ENCODE results near the gene NOP9.

The NOP9 gene

GRCh38 chr14:24310646-24311604 lies 11.3 kb downstream of the NOP9 start, which contains the start of gene LTB4R:
Gene LTB4R (plus strand): TSS chr14:24311502. CDS start chr14:24315652, 4,150 bp downstream.
- DNase-seq: peak; percentile 72

GRCh38 chr14:24311837-24312615 lies 12.4 kb downstream of the NOP9 start:
- no peak for DNase-seq

GRCh38 chr14:24312736-24313507 lies 13.3 kb downstream of the NOP9 start:
- DNase-seq: peak; percentile 47

GRCh38 chr14:24313913-24314312 lies 14.3 kb downstream of the NOP9 start:
- no peak for DNase-seq

GRCh38 chr14:24314377-24315193 lies 14.9 kb downstream of the NOP9 start:
- DNase-seq: no peak

GRCh38 chr14:24315243-24315806 lies 15.7 kb downstream of the NOP9 start:
- DNase-seq: no peak

- DNase-seq: no peak
These were observed 16.4 kb downstream of the NOP9 start for GRCh38 chr14:24315807-24316596.

- DNase-seq: no peak
These were observed 16.9 kb downstream of the NOP9 start for GRCh38 chr14:24316597-24316950.

GRCh38 chr14:24317141-24317928 lies 17.7 kb downstream of the NOP9 start:
- no peak for DNase-seq

- DNase-seq: no peak
These were observed 21.7 kb downstream of the NOP9 start for GRCh38 chr14:24321212-24321975.

GRCh38 chr14:24322672-24323071 lies 23.0 kb downstream of the NOP9 start:
- DNase-seq: no peak

- no peak for DNase-seq
These were observed 23.7 kb downstream of the NOP9 start for GRCh38 chr14:24323341-24323740.

GRCh38 chr14:24324024-24324423 lies 24.4 kb downstream of the NOP9 start:
- DNase-seq: no peak

GRCh38 chr14:24325041-24325530 lies 25.4 kb downstream of the NOP9 start:
- DNase-seq: no peak

GRCh38 chr14:24325963-24326362 lies 26.3 kb downstream of the NOP9 start:
- no peak for DNase-seq

- no peak for DNase-seq
These were observed 27.7 kb downstream of the NOP9 start for GRCh38 chr14:24327303-24327702.

- peak; percentile 51 for DNase-seq
These were observed 28.3 kb downstream of the NOP9 start for GRCh38 chr14:24327914-24328313.

GRCh38 chr14:24329073-24329663 lies 29.5 kb downstream of the NOP9 start:
- DNase-seq: no peak

- peak; percentile 53 for DNase-seq
These were observed 30.1 kb downstream of the NOP9 start for GRCh38 chr14:24329736-24330135.

All from stimulated activated CD4-positive, alpha-beta T cell treated with anti-CD3 and anti-CD28 coated beads, Interleukin-15, amount 100 ng/mL, for 24 hours (primary cell).